ENCODE measurements around the gene ATXN7L3B.

DNA sequence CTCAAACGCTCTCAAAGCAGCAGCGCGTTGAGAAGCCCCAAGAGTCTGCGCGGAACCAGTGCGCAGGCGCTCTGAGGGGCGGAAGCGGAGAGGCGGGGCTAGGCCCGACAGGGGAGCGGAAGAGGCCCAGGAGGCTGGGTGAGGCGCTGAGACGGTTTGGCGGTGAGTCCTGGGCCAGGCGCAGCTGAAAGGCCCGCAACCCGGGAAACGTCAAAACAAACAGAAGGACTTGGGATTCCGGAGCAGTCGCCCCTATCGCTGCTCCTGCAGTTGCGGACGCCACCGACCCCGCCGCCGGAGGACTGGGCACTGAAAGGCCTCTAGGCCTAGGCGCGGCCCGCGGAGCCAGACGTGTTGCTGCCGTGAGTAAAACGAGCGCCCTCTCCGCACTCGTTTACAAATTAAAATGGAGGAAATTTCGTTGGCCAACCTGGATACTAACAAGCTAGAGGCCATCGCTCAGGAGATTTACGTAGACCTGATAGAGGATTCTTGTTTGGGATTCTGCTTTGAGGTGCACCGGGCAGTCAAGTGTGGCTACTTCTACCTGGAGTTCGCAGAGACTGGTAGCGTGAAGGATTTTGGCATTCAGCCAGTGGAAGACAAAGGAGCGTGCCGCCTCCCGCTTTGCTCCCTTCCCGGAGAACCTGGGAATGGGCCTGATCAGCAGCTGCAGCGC is at the start of gene ATXN7L3B:
- TF ChIP-seq, protein P1, sequence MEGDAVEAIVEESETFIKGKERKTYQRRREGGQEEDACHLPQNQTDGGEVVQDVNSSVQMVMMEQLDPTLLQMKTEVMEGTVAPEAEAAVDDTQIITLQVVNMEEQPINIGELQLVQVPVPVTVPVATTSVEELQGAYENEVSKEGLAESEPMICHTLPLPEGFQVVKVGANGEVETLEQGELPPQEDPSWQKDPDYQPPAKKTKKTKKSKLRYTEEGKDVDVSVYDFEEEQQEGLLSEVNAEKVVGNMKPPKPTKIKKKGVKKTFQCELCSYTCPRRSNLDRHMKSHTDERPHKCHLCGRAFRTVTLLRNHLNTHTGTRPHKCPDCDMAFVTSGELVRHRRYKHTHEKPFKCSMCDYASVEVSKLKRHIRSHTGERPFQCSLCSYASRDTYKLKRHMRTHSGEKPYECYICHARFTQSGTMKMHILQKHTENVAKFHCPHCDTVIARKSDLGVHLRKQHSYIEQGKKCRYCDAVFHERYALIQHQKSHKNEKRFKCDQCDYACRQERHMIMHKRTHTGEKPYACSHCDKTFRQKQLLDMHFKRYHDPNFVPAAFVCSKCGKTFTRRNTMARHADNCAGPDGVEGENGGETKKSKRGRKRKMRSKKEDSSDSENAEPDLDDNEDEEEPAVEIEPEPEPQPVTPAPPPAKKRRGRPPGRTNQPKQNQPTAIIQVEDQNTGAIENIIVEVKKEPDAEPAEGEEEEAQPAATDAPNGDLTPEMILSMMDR (conservative IDR thresholded peaks at IDR 0.05) = no peak
- TF ChIP-seq ZFX (IDR thresholded peaks at IDR 0.05) = peak; percentile 100
